Epidermal melanocyte (primary cell): ENCODE measurements around the gene FADS1.

Experiments used
- DNase-seq: peaks from one replicate; pipeline ENCODE4 v3.0.0; 2011; ENCODE audit warnings: low spot score; ENCODE audit not compliant: insufficient read length

The FADS1 gene

GRCh38 chr11:61762798-61763197, 54.0 kb downstream of the FADS1 start:
- DNase-seq: no peak

- DNase-seq: no peak
These were observed 54.6 kb downstream of the FADS1 start for GRCh38 chr11:61762223-61762615.

- DNase-seq: no peak
These were observed 55.2 kb downstream of the FADS1 start for GRCh38 chr11:61761440-61762222.

GRCh38 chr11:61760946-61761345, 55.9 kb downstream of the FADS1 start:
- no peak for DNase-seq

GRCh38 chr11:61757213-61757862, 59.5 kb downstream of the FADS1 start:
- no peak for DNase-seq

- no peak for DNase-seq
These were observed 60.2 kb downstream of the FADS1 start for GRCh38 chr11:61756452-61757212.

- DNase-seq: no peak
These were observed 60.7 kb downstream of the FADS1 start for GRCh38 chr11:61756147-61756451.

GRCh38 chr11:61754534-61755482, 62.0 kb downstream of the FADS1 start:
- no peak for DNase-seq

- DNase-seq: no peak
These were observed 63.1 kb downstream of the FADS1 start for GRCh38 chr11:61753672-61754071.

- DNase-seq: no peak
These were observed 63.8 kb downstream of the FADS1 start for GRCh38 chr11:61752925-61753521.

- peak; percentile 48 for DNase-seq
These were observed 64.5 kb downstream of the FADS1 start, which contains the start of gene MYRF for GRCh38 chr11:61752117-61752924. Gene MYRF (plus strand): TSS chr11:61752636. CDS start chr11:61752745, 109 bp downstream.

GRCh38 chr11:61751384-61751783, 65.4 kb downstream of the FADS1 start:
- no peak for DNase-seq

GRCh38 chr11:61750631-61751273, 66.1 kb downstream of the FADS1 start:
- no peak for DNase-seq
